OCI-M2 (cell line): ENCODE data around the gene SOS1.
"Not testable (repeated sequence)": the region's sequence is repeated elsewhere in the genome, so short reads cannot be mapped to it uniquely, and the experiment has no call there.

Source experiments
- DNase-seq: peaks from one replicate; lab custom pipeline; 2025; ENCODE audit not compliant: unreplicated experiment; lab: John Stamatoyannopoulos, UW

The SOS1 gene

DNA sequence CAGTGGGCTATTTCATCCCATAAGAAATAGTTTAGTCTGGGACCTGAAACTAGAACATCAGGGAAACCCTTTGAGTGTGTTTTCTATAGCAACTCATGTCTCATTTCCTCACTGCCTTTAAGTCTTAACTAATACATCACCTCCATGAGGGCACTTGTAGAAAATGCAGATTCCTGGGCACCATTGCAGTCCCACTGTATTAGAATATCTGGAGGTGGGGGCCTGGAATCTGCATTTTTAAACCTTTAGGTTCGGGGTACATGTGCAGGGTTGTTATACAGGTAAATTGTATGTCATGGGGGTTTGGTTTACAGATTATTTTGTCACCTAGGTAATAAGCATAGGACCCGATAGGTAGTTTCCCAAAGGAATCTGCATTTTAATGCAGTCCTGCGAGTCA is 143.8 kb downstream of the SOS1 start:
- no peak for DNase-seq

DNA sequence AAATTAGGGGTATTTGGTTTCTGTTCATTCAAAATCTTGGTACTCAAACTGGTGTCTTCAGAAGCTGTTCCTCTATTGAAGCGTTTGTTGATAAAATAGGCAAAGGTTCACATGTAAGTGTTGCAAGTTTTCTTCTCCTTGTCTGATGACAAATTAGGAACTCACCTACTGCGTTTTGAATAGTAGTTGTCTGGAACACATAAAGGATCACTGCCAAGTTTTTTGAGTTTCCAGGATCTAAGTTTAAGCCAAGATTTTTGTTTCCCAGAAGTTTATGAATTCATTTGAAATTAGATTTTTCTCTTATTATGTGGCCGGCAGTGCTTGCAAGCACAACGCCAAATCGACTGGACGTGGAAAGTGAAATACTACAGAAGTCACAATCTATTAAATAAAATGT is 145.8 kb downstream of the SOS1 start:
- no peak for DNase-seq

DNA sequence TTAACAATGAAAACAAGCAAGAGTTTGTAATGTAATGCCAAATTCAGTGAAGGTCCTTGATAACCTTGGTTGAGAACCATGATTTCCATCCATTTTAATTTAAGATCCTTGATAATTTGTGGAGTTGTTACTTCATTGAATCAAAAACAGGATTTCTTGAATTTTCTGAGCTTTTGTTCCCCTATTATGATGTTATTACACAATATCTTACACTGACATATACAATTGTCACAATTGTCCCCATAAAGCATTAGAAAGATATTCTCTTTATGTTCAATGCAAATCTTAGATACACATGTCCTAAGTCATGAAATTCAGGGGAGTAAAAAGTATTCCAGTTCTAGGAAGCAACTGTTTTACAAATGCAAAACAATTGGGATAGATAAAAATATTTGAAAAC is 147.6 kb downstream of the SOS1 start:
- DNase-seq = no peak

DNA sequence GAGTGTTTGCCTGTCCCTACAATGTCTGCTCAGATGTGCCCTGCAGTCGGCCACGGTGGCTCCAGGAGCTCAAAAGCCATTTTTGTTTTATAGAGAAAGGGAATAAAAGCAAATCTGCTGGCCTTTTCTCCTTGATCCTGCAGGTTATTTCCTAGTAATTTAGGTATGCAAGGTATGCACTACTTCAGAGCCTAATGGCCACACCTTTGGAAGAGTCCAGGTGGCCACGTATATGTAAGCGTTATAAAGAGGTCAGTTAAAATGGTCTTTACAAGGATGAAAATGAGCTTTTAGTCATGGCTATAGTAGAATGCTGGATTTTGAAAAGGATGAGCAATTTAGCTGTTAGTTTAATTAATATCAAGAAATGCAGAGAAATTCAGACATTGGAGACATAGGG is 149.5 kb downstream of the SOS1 start:
- DNase-seq = no peak

DNA sequence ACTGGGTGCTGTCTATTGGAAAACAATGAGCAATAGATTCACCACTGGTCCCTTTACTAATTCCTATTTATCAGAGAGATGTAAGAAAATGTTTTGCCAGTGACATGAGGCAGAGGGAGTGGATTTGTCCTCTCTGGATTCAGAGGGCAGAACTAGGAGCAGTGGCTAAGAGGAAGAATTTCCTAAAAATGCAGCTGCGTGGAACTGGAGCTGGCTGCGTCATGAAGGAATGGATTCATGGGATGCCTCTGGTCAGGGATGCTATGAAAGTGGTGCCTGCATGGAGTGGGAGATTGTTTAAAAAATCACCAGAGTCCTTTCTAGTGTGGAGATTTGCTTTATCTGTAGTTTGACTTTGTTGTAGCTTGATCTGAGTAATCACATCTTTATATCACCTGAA is 152.8 kb downstream of the SOS1 start:
- no peak for DNase-seq

DNA sequence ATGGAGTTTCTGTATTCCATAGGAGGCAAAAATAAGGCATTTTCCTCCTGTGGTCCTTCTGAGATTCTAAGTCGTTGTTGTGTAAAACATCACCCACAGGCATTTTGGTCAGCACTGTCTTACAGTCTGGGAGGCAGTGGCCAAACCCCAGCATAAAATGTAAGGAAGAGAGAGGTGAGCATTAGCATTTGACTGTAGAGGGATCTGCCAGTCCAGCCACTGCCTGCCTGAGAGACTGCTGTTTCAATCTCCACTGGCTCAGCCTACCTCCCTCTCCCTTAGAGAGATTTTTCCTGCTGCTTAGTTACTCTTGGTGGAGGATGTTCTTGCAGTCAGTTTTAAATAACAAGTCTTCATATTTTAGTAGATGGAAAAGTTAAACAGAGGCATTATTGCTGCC is 154.2 kb downstream of the SOS1 start:
- no peak for DNase-seq

DNA sequence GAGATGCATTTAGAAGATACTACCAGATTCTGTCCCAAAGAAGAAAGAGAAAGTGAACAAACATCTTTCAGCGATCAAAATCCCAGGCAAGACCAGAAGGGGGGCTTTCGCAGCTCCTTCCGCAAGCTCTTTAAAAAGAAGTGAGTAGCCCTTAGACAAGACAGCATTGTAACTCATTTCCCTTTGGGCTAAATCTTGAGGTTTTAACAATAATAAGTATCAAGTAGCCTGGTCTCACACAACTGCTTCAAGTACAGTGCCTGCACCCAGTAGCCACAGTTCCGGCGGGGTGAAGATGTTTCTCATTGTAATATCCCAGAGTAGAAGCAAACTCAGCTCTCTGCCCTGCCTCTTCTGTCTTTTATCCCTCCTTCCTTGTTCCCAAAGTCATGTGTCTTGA is 154.8 kb downstream of the SOS1 start:
- no peak for DNase-seq

DNA sequence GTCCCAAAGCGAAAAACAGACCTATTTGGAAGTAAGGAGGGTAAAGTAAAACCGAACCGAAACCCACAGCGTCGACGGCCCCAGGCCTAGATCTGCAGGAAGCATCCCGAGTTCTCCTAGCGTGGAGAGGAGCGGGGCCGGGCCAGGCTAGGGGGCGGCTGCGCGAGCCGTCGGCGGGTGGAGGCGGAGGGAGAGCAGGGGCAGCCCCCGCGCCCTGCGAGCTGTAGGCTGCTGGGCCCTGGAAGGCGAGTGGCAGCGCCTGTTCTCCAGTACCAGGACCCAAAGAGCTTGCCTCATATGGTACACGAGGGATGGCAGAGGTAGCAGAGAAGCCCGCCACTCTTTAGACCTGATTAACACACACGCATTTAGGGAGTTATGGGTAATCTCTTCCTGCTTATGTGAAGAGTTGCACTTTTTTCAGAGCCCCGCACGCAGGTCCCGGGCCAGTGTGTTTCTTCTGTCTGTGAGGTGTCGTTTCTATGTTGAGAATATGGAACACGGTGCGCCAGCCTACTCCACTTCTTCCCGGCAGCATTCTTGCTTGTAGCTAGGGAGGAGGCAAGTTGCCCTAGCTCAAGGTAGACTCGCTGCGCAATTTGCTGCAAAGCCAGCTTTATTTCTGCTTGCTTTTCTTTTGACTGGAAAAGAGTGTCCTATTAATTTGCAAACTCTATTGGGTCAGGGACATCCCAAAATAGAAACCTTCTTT is 160.1 kb downstream of the SOS1 start:
- no peak for DNase-seq

DNA sequence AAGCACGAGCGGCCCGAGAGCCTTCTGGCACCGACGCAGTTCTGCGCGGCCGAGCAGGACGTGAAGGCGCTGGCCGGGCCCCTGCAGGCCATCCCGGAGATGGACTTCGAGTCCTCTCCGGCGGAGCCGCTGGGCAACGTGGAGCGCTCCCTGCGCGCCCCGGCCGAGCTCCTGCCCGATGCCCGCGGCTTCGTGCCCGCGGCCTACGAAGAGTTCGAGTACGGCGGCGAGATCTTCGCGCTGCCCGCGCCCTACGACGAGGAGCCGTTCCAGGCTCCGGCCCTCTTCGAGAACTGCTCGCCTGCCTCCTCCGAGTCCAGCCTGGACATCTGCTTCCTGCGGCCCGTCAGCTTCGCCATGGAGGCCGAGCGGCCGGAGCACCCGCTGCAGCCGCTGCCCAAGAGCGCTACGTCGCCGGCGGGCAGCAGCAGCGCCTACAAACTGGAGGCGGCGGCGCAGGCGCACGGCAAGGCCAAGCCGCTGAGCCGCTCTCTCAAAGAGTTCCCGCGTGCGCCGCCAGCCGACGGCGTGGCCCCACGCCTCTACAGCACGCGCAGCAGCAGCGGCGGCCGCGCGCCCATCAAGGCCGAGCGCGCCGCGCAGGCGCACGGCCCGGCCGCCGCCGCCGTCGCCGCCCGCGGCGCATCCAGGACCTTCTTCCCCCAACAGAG is 160.8 kb downstream of the SOS1 start:
- DNase-seq = no peak

DNA sequence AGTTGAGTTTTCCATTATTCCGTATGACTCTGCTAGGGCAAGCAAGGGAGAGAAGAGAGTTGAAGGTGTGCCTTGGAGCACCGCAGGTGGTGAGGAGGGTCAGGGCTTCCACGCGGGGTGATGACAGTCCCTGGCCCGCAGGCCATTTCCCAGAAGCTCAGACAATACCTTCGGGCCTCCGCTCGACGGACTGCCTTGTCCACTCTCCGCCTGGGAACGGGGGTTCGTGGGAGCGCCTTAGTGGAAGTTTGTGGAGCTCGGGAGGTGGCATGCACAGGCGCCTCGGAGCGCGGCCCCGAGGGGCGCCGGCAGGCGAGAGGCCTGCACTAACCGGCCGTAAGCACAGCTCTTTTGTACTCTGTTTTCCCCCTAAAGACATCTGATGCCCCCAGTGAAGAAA is 161.4 kb downstream of the SOS1 start:
- DNase-seq = no peak

DNA sequence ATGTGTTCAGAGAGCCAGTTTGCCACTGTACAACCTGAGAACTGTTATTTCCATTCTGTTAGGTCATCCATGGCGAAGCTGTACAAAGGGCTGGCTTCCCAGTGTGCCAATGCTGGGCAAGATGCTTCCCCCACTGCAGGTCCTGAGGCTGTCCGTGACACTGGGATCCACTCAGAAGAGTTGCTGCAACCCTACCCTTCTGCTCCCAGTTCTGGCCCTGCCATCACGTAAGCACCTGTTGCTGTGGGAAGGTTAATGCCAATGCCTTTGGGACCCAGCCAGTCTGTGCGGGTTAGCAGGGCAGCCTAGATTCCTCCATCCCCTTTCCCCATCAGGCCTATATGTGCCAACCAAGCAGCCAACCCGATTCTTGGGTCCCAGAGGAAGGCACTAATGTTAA is 162.9 kb downstream of the SOS1 start:
- no peak for DNase-seq

DNA sequence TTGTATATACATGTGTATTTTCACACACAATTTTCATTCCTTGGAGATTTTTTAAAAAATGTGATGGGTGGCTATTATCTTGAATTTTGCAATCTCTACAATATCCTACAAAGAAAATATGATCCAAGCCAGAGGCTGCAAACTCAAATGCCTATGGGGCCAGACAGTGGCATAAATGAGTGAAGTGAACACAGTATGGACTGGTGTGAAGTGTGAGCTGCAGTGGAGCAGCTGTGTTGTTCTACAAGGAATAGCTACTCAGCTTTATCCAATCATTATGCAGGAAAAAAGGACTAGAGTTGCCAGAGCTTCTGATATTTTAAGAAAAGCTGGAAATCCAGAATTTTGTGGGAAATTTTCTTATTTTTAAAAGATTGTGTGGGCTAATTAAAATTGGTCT is 169.1 kb downstream of the SOS1 start:
- DNase-seq = no peak

DNA sequence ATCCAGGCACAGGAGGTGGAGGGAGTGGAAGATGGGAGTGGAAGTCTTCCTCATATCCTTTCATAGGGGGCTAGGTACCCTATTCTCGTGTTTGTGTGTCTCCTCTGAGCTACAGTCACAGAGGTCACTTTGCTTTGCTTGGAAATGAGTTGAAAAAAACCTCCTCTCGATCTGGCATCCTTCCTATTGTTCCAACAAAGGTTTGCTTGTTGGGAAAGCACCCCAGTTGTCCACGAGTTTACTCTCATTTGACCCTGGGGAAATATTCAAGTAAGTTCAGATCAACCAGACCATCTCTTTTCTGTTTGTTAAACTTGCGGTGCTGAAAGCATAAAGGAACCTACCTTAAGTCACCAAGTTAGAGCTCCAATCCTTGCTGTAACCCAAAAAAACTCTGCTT is 171.9 kb downstream of the SOS1 start:
- DNase-seq = no peak

DNA sequence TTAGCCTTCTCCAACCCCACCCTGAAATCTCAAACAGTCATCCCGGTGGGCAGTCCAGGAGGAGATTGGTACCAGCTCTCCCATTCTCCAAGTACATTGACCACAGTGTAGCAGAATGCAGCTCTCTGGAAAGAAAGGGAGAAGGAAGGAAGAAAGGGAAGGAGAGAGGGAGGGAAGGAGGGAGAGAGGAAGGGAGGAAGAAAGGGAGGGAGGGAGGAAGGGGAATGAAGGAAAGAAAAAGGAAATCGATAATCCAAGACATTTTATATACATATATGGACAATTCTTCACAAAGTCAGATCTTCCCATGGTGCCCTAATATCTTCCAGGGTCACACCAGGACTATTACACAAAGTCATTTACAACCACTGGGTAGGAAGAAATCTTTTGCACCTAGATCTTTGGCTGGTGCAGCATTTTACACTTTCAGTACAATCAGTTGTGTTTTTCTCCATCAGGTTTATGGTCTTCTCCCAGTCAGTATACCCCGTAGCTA is 172.4 kb downstream of the SOS1 start:
- no peak for DNase-seq

DNA sequence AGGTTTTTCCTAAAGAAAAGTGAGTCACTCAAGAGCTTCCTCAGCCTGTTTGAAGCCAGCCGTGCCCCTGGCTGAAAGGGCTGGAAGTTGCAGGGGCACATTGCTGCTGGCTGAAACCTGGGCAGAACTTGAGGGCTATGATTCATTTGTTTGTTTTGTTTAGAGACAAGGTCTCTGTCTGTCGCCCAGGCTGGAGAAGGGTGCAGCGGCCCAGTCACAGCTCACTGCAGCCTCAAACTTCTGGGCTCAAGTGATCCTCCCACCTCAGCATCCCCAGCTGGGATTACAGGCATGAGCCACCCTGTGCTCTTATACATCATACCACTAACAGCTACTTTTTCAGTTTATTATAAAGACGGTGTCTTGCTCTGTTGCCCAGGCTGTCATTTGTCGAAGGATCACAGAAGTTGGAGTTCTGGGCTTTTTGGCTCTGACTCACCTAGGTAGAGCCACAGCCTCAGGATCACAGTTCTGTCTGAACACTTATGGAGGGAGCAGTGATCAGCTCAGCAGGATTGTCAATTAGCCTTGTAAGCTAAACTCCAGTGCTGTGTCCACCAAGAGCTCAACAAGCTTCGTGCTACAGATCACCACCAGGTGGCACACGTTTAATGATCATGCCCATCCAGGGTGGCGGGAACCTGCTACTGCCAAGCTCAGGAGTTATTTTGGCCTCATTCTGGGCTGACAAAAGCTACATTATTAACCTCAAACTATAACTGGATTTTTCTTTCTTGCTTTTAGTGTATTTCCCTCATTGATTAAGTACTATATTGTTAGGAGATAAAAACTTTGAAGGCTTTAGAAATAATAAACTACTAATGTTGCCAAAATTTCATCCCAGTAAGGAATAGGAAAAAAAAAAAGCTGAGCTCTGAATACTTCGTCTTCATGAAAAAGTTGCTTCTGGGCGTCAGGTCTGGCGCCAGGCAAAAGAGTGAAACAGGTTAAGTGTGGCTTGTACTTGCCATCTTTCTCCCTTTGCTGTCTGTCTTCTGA is 173.3 kb downstream of the SOS1 start:
- DNase-seq = no peak

DNA sequence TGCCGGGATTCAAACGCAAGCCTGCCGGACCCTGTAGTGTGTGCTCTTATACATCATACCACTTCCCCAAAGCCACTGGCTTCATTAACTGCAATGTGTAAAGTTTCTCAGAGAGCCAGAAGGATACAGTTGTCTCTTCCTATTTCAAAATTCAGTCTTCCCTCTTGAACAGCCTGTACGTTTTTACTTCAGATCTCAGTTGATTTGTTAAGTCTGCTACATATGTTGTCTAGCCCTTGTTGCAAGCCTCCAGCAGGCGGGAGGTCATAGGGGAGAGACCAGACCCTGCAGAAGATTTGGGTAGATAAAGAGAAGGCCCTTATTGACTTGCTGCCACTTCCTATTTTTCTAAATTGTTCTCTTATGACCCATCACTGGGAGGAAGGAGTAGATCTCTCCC is 174.9 kb downstream of the SOS1 start:
- DNase-seq = no peak

DNA sequence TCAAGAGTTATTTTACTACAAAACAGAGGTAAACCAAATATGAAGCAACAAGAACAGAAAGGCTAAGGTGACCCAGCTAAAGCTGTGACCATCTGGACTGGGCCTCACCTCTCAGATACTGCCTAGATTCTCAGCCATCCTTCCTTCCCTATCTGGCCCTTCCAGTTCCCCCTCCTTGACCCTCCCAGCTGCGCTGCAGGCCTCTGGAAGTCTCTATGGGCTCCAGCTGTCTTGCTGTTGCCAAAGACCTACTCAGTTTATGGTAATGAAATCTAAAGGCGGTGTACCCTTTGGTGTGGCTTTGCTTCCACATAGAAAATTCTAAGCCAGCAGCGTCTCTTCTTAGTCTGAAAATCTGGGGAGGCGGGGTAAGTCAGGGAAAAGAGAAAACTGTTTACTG is 175.5 kb downstream of the SOS1 start:
- no peak for DNase-seq

DNA sequence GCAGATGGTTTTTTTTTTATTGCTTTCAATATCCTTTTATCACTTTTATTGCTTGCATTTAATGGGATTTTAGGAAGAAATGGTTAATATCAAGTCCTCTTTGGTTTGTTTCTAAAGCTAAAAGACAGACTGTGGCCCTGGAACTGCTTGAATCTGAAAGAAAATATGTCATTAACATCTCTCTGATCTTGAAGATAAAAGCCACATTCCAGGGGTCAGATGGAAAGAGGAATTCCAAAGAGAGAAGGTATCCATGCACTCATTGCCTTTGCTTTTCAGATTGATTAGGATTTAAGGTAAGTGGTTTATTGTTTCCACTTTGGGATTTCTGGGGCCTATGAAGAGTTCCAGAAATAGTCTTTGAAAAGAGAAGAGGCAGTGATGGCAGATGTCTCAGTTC is 177.1 kb downstream of the SOS1 start:
- no peak for DNase-seq

DNA sequence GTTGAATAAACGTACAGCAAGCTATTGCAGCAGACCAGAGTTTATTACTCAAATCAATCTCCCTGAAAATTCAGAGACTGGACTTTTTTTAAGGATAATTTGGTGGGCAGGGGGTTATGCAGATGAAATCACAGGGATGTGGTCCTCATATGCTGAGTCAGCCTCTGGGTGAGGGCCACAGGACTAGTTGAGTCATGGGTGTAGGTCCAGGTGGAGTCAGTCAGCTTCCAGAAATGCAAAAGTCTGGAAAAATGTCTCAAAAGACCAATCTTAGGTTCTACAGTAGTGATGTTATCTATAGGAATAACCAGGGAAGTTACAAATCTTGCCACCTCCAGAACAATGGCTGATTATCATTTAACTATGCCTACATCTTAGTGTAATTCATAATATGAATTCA is 180.1 kb downstream of the SOS1 start:
- DNase-seq = no peak

DNA sequence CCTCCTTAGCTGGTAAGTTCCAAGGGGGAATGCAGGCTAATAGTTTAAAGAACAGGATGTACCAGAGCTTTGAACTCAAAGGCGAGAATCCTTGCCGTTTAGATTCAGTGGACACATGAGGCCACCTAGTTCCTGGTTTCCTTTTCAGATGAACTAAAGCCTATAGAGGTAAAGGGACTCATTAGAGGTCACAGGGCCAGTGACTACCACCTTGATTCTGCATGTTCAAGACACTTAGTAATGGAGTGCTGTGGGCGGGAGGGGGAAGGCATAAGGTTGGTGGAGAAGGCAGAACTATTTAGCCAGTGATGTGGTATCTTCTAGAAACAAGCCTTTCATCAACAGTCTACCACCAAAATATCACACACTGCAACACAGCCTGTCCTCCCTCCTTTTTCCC is 183.3 kb downstream of the SOS1 start:
- no peak for DNase-seq

DNA sequence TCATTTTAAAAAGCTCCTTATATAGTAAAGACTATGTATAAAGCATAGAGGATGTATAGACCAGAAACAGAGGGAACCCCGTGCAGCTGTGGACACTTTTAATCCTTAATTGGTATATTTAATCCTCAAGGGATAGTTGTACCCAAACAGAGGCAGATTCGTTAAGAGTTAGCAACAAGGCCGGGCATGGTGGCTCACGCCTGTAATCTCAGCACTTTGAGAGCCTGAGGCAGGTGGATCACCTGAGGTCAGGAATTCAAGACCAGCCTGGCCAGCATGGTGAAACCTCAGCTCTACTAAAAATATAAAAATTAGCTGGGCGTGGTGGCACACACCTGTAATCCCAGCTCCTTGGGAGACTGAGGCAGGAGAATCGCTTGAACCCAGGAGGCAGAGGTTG is 184.3 kb downstream of the SOS1 start:
- not testable (repeated sequence) for DNase-seq
